Kidney glomerular epithelial cell (primary cell): Measurements from ENCODE around the gene KCP.

Experiments used
- DNase-seq: peaks from one replicate; lab custom pipeline; 2025; lab: John Stamatoyannopoulos, UW

KCP gene

DNA sequence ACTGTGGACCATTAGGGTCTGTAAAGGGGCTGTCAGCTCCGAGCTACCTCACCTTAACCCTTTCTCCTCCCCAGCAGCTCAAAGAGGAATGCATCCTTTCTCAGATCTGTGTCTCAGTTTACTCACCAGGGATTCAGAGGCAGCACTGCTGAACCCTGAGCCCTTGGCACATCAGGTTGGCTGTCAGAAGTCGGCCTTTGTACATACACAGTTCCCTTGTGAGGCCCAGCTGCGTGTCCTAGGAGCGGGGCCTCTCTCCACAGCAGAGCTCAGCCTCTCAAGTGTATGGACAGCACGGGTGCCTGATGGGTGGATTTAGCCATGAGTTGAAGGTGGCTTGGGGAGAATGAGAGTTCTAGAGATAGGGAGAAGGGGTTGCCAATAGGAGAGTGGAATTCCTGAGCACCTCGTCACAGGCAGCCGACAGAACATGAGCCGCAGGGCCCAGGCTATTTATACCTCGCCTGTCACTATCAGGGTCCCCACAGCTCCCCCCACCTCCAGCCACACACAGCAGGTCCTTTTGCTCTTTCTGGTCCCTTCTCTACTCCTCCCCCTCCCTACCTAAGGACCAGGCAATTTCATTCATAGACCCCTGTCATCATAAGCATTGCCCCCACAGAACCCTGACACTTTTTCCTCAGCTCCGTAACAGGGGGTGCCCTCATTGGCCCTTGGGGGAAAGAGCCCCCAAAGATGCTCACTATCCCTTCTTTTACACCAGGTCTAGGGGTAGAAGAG, 82.4 kb downstream of the KCP start:
- DNase-seq: no peak

DNA sequence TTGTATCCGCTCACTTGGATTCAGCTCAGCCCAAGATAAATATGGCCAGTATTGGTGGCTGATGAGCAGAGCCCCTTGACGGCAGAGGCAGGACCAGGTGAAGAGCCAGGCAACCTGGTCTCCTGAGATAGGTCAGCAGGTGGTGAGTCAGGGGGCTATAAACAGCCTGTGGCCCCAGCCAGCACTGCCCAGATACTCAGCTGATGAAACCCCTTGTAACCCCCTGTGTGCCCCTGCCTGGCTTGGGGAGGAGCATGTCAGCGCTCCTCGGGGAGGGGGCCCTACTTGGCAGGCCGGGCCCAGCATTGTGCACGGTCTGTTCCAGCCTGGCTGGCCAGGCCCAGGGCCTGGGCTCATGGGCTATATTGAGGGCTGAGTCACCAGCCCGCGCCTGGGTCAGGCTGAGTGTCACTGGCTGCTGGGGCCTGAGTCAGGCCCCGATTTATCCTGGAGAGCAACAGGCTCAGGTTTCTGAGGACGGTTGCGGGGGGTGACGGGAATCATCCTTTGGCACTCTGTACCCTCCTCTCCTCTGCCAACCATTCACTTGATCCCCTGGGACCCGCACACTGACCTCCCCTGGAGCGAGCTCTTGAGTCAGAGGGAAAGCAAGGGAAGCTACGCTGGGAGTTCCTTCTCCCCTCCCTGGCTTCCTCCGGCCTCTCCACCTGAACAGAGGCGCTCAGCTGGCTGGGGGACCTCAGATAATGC, 83.1 kb downstream of the KCP start:
- DNase-seq: peak; percentile 20

DNA sequence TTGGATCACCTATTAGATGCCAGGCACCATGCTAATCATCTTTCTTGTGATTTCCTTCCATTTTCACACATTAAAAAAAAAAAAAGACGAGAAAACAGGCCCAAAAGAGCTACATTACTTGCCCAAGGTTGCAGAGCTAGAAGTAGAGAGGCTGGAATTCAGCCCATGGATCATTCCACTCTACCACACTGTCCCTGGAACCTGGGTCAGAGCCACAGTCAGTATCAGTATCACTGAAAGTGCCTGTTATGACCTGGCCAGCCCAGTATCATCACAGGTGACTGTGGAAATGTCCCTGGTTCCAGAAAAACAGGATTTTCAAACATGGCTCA, 83.6 kb downstream of the KCP start:
- DNase-seq: no peak
